EL (cell line): ENCODE measurements around the gene MICAL2.
A peak's percentile ranks its signal among the peaks of the same experiment; 100 is the strongest.

Experiments used
- DNase-seq: peaks from one replicate; pipeline ENCODE4 v3.0.0-alpha.2; 2016

The MICAL2 gene

DNA sequence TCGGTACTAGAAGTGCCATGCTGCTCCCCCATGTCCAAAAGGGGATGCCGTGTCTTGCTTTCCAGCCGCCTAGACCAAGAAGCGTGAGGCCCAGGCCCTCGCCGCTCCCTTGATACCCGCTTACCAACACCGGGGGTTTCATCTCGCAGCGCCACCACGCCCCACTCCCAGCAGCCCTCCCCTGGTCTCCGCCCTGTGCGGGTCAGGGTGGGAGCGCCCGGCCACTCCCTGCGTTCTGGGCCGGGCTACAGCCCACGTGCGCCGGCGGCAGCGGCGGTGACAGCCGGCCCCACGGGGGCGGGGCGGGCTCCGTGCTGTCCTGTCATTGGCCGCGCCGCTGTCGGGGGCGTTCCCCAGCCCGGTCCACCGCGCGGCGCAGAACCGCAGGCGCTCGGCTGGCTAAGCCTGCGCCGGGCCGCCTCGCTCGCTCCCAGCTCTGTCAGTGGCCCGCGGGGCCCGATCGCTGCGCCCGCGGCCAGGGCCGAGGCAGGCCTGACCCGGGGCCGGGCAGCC, at the start of gene MICAL2:
TSS of gene MICAL2 (plus strand) at position 390 of the 513 bp plus-strand sequence. CDS start 51,566 bp downstream, outside the sequence.
- DNase-seq = peak; percentile 92

DNA sequence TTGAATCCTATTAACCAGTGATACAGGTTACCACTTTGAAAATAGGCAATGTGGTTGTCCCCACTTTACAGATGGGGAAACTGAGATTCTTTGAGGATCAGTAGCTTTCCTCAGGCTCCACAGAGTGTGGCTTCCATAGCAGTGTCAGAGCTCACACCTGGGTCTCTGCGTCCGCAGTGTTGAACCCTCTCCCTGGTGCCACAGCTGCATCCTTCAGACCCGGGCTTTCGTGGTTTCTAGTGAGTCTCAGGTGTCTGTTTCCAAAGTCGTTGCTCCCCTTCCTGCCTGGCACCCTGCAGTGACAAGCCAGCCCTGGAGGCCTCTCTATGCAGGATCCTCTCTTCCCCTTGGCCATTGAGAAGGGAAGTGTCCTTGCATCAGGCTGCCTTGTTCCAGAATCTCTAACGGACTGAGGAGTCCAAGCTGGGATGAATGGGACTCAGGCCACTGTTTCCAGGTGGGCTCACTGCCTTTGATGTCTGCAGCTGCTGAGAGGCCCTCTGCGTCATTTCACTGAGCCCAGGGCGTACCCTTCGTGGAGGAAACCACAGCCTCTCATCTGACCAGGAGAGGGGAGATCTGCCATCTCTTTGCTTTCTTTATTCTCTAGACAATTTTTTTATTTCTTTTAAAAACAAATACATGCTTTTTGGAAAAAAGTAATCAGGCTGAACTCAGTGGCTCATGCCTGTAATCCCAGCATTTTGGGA, 48.4 kb upstream of the MICAL2 start:
- no peak for DNase-seq

GRCh38 chr11:12063251-12063650, 47.1 kb upstream of the MICAL2 start:
- DNase-seq = no peak

DNA sequence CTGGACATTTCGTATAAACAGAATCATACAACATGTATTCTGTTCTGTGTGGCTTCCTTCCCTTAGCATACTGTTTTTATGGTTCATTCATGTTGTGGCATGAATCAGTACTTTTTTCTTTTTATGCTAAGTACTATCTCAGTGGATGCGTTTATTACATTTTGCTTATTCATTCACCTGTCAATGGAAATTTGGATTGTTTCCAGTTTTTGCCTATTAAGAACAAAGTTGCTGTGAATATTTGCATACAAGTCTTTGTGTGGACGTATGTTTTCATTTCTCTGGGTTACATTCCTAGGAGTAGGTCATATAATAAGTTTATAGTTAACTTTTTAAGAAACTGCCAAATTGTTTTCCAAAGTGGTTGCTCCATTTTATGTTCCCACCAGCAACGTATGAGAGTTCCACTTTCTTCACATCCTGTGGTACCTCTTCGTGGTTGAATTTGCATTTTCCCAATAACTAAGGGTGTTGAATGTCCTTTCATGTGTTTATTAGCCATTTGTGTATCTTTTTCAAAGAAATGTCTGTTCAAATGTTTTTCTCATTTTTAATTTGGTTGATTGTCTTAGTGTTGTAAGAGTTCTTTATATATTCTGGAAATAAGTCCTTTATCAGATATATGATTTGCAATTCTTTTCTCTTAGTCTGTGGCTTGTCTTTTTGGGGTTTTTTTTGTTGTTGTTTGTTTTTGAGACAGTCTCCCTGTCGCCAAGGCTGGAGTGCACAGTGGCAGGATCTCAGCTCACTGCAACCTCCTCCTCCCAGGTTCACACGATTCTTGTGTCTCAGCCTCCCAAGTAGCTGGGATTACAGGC, 46.0 kb upstream of the MICAL2 start:
- no peak for DNase-seq

DNA sequence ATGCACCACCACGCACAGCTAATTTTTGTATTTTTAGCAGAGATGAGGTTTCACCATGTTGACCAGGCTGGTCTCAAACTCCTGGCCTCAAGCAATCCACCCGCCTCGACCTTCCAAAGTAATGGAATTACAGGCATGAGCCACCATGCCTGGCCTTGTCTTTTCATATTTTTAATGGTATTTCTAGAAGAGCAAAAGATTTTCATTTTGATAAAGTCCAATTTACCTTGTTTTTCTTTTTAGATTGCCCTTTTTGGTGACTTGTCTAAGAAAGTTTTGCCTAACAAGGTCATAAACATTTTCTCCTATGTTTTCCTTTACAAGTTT, 45.5 kb upstream of the MICAL2 start:
- DNase-seq = no peak

DNA sequence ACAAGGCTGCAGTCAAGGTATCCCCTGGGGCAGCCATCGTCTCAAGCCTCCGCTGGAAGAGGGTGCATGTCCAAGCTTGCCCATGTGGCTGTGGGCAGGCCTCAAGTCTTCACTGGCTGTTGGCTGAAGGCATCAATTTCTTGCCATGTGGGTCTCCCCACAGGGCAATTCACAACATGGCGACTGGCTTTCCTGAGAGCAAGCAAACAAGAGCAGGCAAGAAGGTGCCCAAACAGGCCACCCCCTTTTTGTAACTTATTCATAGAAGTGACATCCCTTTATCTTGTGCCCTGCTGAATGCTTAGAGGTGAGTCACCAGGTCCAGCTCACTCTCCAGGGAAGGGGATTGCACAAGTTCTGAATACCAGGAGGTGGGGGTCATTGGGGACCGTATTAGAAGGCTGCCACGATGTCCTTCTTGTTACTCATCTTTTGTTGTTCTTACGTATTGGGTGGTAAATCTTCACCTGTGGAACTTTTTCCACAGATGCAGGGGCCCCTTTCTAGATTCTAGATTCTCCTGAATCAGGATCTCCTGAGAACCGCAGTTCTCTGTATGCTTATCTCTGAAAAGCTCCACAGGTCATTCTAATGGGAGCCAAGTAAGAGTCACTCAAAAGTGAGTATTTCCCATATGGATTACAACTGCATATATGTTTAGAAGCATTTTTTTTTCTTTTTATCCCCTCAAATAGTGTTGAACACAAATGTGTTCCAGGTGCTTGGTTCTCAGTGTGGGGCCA, 44.2 kb upstream of the MICAL2 start:
- DNase-seq = peak; percentile 97

GRCh38 chr11:12066799-12067508, 43.4 kb upstream of the MICAL2 start:
- DNase-seq = peak; percentile 72

- DNase-seq = no peak
Observed at GRCh38 chr11:12067796-12068357, 42.5 kb upstream of the MICAL2 start.

GRCh38 chr11:12069066-12069676, 41.2 kb upstream of the MICAL2 start:
- DNase-seq = no peak

- no peak for DNase-seq
Observed at GRCh38 chr11:12070446-12071267, 39.7 kb upstream of the MICAL2 start.

DNA sequence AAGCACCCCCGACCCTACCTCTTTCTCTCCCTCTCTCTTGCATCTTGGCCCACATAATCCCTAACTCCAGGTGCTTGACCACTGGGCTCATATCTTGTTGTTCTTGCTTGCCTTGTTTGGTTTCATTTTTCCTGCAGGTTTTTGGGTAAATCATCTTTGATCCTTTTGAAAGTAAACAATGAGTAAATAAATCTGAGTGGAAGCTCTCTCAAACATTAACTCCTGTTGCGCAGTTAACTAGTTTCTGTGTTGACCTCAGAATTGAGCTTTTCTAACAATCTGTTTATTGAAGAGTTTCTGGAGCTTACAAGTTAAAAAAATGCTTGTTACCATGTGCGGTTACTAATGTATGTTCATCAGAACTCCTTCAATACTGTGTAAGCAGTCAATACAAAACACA, 38.8 kb upstream of the MICAL2 start:
- no peak for DNase-seq

DNA sequence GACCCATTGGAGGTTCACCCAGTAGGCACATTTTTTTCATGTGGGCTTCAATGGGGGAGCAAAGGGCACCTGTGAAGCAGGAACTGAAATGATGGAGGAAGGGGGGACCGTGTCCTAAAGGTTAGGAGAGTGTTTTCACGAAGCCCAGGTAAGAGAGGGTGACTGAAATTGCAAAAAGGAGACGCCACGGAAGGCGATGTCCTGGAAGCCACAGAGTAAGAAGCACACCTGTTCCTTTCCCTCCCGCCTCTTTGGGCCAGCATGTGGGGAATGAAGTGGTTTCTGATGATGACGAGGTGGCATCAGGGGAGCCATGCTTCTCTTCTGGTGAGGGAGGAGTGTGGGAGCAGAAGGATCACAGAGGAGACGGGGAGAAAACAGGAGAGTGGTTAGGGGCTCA, 37.0 kb upstream of the MICAL2 start:
- DNase-seq = no peak

DNA sequence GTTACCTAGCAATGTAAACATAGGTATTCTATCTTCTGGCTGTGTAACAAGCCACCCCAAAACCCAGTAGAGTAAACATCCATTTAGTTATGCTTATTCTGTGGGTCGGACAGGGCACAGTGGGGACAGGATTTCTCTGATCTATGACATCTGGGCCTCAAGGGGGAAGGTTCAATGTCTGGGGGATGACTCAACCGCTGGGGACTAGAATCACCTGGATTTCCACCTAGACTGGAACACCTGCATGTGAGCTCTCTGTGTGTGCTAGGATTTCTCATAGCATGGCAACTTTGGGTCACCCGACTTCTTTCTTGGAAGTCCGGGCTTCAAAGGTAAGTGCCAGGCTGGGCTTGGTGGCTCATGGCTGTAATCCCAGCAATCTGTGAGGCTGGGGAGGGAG, 36.5 kb upstream of the MICAL2 start:
- no peak for DNase-seq

- DNase-seq = peak; percentile 49
Observed at GRCh38 chr11:12074529-12075195, 35.7 kb upstream of the MICAL2 start.

DNA sequence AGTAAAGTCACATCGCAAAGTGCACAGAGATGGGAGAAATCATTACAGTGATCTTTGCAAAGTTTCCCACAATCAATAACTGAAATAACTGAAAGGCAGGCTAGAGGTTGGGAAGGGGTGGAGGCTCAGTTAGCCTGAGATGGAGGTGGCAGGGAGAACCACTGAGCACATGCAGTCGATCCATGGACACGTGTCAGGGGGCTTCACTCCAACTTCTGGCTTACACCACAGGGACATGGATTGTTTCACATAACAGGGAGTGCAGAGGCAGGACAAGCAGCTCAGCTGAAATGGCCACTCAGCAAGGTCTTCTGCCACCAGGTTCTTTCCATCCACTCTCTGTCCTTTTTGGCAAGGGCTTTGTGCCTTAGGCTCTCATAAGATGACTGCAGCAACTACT, 35.1 kb upstream of the MICAL2 start:
- no peak for DNase-seq

DNA sequence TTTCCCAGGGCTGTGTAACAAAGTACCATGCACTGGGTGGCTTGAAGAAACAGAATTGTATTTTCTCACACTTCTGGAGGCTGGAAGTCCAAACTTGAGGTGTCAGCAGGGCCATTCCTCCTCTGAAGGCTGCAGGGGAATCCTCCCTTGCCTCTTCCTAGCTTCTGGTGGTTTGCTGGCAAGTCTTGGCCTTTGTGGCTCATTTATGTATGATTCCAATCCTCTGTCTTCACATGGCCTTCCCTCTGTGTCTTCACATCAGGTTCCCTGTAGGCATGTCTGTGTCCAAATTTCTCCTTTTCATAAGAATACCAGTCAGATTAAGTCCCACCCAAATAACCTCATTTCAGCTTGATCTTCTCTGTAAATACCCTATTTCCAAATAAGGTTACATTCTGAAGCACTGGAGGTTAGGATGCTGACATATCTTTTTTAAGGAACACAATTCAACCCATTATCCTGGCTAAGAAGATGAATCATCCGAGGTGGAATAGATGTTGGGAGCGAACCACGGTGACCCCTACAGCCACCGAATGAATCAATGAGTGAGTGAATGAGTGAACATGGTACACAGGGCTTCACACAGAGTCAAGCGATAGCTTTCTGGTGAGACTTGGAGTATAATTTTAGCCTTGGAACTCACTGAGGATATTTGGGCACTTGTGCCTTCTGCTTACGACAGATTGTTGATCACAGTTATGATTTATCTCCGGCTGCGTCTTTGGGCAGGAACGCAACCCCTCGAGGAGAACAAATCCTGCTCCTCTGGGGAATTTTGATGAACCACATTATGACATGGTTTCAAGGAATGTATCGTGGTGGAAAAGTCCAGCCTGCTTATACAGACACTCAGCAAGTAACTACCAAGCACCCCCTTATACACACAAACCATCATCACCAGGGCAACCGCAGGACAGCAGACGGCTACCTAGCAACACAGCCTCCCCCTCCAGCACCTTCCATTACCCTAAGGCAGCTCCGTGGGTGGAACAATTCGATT, 34.3 kb upstream of the MICAL2 start:
- DNase-seq = peak; percentile 99

- DNase-seq = no peak
Observed at GRCh38 chr11:12076840-12077534, 33.4 kb upstream of the MICAL2 start.

- DNase-seq = peak; percentile 47
Observed at GRCh38 chr11:12077535-12078280, 32.7 kb upstream of the MICAL2 start.
